GM11168 (cell line): ENCODE results near the gene JMJD7.
"Not testable (repeated sequence)": the region's sequence is repeated elsewhere in the genome, so short reads cannot be mapped to it uniquely, and the experiment has no call there.

Experiments used
- in situ Hi-C: fragments of 300-500 bp; cut with MboI; formaldehyde crosslinking; loops from one replicate; pipeline ENCODE4 v1.12.0; 2022; ENCODE audit warnings: low sequenced_read_pairs; ENCODE audit not compliant: unreplicated experiment

JMJD7 gene

GRCh38 chr15:41817781-41818180, 10.1 kb upstream of the JMJD7 start:
- in situ Hi-C loops, result no loop called here

- in situ Hi-C loops, result no loop called here
These were observed 8.3 kb upstream of the JMJD7 start for GRCh38 chr15:41819455-41820050.

- in situ Hi-C loops, result no loop called here
These were observed 7.0 kb upstream of the JMJD7 start for GRCh38 chr15:41820791-41821423.

- in situ Hi-C loops, result no loop called here
These were observed 6.1 kb upstream of the JMJD7 start for GRCh38 chr15:41821831-41822230.

DNA sequence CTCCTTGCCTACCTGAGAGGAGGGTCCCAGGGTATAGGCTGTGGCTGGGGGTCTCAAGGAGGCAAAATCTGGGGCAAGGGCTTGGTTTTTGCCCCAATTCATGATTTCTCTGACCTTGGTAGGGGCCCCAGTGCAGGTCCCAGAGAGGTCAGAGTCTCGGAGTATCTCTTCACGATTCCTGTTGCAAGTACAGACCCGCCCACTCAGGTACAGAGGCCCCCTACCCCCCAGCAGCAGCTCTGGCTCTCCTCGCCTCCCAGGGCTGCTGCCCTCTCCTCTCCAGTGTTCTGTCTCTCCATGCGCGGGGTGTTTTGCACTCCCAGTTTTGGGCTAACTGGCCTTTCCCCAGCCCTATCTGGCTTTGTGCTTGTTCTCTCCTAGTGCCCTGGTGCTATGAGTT, 5.4 kb upstream of the JMJD7 start:
- in situ Hi-C loops, result no loop called here

DNA sequence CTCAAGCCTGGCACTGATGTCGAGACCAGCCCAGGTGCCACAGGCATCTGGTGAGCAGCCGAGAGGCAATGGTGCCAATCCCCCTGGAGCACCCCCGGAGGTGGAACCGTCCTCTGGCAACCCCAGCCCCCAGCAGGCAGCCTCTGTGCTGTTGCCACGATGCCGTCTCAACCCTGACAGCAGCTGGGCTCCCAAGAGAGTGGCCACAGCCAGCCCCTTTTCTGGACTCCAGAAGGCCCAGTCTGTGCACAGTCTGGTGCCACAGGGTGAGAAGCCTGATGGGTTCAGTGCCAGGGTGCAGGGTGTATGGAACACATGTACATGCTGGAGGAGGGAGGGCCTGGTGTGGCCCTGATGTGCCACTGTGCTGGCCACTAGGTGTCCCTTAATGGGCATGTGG, 4.9 kb upstream of the JMJD7 start:
- in situ Hi-C loops, result no loop called here

DNA sequence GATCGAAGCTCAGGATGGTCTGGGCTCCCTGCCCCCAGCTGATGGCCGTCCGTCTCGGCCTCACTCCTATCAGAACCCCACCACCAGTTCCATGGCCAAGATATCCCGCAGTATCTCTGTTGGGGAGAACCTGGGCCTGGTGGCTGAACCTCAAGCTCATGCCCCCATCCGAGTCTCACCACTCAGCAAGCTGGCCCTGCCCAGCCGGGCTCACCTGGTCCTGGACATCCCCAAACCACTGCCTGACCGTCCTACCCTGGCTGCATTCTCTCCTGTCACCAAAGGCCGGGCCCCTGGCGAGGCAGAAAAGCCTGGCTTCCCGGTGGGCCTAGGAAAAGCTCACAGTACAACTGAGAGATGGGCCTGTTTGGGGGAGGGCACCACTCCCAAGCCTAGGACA, 4.4 kb upstream of the JMJD7 start:
- in situ Hi-C loops, result no loop called here

GRCh38 chr15:41824062-41824745, 3.7 kb upstream of the JMJD7 start:
- in situ Hi-C loops, result no loop called here

DNA sequence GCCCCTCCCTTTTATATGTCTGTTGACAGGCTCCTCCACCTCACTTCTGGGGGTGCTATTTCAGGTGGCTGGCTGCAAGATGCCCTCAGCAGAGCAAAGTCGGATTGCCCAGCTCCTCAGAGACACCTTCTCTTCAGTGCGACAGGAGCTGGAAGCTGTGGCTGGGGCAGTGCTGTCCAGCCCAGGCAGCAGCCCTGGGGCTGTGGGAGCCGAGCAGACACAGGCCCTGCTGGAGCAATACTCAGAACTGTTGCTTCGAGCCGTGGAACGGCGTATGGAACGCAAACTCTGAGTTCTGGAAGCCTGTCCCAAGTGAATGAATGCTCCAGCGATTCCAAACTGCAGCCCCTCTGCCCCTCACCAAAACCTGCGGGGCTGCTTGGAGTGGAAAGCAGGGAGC, 2.7 kb upstream of the JMJD7 start:
- in situ Hi-C loops, result no loop called here

- in situ Hi-C loops, result no loop called here
These were observed 2.0 kb upstream of the JMJD7 start for GRCh38 chr15:41825572-41826535.

DNA sequence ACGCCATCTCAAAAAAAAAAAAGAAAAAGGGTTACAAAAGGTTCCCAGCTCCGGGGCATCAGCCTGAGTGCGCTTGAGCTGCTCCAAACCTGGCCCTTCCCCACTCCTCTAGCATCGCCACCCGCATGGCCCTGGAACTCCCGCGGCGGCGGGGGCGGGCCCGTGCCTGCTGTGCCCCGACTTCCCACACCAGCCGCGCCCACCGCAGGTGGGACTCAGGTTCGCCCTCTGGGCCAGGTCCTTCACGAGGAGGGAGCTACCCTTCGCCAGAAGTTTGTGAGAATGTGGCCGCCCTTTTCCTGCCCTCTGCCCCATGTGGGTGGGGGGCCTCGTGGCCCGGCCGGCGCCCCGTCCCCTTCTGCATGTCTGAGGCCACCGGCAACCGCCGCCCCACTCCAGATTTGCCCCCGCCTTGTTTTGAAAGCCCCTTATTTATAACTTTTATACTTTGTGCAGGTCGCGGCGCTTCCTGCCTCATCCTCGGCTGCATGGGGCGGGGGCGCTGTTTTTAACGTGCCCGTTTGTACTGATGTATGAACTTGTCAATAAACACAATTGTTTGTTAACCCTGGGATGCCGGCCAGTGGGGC, 507 bp upstream of the JMJD7 start:
- in situ Hi-C loops, result no loop called here

- in situ Hi-C loops, result no loop called here
These were observed 882 bp downstream of the JMJD7 start for GRCh38 chr15:41828807-41829141.

DNA sequence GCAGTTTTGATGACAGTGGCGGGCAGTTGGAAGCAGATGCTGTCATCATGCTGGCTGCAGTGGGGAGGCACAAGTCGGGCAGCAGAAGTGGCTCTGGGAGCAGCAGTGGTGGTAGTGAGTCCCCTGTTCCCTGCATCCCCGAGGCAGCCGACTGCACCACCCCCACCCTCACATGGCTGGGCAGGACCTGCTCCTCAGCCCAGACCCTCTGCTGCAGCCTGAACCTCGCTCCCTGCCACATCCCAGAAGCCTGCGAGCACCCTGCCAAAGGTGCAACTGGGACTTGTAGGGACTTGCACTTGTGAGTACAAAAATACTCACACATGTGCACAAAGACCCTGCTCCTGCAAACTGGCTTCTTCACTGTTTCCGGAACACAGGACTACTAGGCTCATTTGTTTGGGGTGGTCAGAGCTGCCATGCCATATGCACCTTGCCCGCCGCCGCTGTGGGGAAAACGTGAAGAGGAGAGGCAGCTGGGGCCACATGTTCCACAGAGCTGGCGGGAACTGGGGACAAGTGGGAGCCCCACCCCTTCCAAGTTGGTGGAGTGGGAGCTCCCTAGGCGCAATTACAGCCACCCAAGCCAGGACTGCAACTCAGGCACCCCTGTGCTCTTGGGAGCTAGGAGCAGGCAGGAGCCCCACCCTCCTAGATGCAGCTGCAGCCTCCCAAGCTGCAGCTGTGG, 2.2 kb downstream of the JMJD7 start:
- in situ Hi-C loops, result no loop called here

DNA sequence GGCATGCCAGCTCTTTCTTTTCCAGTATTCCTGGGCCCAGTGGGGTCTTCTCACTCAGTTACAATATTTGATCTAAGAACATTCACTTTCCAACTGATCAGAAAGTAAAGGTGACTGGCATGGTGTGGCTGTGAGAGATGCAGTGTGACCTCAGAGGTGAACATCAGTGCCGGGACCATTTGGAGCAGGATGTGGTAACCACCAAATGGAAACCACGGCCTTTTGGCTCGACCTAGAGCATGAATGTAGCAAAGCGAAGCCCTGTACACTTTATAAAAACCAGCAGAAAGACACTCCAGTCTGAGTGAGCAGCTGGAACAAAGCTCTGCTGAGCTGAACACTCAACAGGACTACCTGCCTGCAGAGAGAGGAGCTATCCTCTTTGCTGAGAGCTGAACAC, 3.4 kb downstream of the JMJD7 start:
- in situ Hi-C loops, result not testable (repeated sequence)

DNA sequence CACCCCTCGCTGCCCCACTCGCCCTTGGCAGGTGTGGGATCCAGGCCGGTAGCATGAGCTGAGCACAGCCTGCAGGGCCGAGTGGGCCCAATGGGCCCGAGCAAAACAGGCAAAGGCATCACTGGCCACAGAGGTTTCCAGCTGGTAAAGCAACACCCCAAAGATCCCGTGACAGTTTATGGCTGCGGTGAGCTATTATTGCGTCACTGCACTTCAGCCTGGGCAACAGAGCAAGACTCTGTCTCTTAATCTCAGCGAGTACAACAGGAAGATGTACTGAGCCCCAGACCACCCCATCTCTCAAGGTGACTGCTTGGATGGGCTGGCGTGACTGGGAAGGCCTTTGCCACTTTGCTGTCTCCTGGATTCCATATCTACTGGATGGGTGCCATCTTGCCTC, 4.3 kb downstream of the JMJD7 start:
- in situ Hi-C loops, result no loop called here

DNA sequence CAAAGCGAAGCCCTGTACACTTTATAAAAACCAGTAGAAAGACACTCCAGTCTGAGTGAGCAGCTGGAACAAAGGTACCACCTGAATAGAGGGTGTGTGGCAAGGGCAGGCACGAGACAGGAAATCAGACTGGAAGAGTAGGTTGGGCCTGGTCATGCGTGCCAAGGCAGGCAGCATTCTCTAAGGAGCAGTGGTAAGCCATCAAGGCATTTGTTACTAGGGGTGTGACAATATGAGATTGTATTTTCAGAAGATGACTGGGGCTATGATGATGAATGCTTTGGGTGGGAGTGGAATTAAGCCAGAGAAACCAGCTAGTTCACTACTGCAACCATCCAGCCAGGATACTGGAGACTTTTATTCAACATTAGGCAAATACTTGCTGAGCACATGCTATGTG, 5.0 kb downstream of the JMJD7 start:
- in situ Hi-C loops, result no loop called here

GRCh38 chr15:41834096-41834495, 6.2 kb downstream of the JMJD7 start:
- in situ Hi-C loops, result no loop called here

GRCh38 chr15:41836073-41836472, 8.2 kb downstream of the JMJD7 start:
- in situ Hi-C loops, result no loop called here

- in situ Hi-C loops, result no loop called here
These were observed 9.0 kb downstream of the JMJD7 start for GRCh38 chr15:41836713-41837454.
